ENCODE data around the gene FAM83G.
A peak's percentile ranks its signal among the peaks of the same experiment; 100 is the strongest.

The FAM83G gene

GRCh38 chr17:18987230-18987610, 17.3 kb downstream of the FAM83G start:
- DNase-seq (ENCODE audit: low read depth): no peak

GRCh38 chr17:18986541-18987229, 17.9 kb downstream of the FAM83G start:
- no peak for DNase-seq (ENCODE audit: low read depth)

- DNase-seq (ENCODE audit: low read depth): no peak
Measured at GRCh38 chr17:18985475-18985874, 19.1 kb downstream of the FAM83G start.

DNA sequence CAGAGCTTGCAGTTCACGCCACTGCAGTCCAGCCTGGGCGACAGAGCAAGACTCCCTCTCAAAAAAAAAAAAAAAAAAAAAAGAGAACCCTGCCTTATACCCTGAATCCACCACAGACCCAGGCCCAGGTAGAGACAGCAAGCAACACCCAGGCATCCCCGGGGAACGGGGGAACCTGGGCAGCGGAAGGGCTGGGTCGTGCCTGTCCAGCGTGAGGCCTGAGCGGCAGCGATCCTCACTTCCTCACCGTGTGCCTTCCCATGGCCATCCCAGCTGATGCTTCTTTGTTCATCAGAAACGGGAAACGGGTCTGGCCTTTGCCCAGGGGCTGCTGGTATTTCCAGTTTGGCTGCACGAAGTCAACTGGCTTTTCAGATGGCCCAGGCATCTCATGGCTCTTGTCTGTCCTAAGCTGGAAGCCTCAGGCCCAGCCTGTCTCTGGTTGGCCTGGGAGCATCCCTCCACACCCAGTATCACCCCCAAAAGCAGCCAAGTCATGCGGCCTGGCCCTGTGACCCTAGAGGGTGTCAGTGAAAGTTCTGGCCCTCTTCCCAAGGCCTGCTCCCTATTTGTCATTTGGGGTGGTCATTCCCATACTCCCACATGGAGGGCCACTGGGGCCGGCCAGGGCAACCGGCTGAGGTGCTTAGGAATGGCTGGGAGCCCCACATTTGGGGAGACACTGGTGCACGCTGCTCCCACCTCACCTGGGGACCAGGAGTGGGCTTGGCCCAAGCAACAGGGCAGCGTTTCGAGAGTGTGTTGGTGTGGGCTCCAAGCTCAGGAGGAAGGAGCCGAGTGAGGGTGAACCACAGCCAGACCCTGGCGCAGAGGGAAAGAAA, 20.1 kb downstream of the FAM83G start:
- no peak for DNase-seq (ENCODE audit: low read depth)

DNA sequence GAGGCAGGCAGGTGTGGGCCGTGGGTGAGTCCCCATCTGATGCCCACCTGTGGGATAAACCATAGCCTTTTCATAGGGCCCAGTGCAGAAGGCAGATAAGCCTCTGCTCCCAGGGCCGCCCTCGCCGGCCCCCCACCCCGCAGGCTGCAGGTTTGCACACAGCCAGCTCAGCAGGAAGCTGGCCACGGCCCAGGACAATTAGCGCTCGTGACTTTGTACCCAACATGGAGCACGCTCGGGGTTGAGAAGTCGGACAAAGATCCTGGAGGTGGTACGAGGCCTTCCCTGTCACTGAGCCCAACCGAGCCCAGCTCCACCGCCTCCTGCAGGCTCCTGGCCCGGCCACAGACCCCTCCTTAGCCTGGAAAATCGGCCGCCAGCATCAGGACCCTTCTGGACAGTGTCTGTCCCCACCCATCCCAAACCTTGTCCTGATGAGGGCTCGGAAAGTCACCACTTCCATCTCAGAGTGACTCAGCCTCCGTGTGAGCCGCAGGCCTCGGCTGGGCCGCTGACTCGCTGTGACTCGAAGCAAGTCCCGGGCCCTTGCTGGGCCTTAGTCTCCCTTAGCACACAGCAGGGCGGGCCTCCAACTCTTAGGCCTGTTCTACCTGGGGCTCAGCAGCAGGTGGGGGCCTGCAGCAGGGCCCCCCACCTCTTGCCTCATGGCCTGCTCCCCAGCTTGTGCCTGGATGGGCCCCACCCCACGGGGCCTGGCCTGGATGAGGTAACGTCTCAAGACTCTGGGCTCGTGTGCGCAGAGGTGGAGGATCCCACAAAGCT, 22.7 kb downstream of the FAM83G start:
- DNase-seq (ENCODE audit: low read depth): no peak

GRCh38 chr17:18981335-18981641, 23.3 kb downstream of the FAM83G start:
- no peak for DNase-seq (ENCODE audit: low read depth)

- DNase-seq (ENCODE audit: low read depth): no peak
Measured at GRCh38 chr17:18980682-18981334, 23.8 kb downstream of the FAM83G start.

DNA sequence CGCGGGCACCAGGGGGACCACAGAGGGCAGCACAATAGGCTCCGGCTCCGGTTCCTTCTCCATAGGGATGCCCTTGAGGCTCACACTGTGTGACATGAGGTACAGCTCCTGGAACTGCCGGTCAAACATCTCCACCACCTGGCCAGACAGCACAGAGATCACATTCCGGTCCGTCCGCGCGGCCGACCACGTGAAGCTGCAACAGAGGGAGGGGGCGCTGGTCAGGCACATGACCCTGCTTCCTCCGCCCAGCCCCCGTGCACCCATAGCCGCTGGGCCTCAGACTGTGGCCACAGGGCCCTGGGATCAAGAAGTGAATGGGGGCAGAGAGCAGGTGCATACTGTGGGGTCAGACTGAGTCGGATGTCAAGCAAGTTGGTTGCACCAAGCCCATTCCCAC, 25.9 kb downstream of the FAM83G start:
- no peak for DNase-seq (ENCODE audit: low read depth)

GRCh38 chr17:18978050-18978449, 26.5 kb downstream of the FAM83G start:
- DNase-seq (ENCODE audit: low read depth): no peak

GRCh38 chr17:18977646-18978045, 26.9 kb downstream of the FAM83G start:
- DNase-seq (ENCODE audit: low read depth): no peak

- no peak for DNase-seq (ENCODE audit: low read depth)
Measured at GRCh38 chr17:18977021-18977420, 27.5 kb downstream of the FAM83G start.

GRCh38 chr17:18976201-18976600, 28.4 kb downstream of the FAM83G start:
- DNase-seq (ENCODE audit: low read depth): no peak

DNA sequence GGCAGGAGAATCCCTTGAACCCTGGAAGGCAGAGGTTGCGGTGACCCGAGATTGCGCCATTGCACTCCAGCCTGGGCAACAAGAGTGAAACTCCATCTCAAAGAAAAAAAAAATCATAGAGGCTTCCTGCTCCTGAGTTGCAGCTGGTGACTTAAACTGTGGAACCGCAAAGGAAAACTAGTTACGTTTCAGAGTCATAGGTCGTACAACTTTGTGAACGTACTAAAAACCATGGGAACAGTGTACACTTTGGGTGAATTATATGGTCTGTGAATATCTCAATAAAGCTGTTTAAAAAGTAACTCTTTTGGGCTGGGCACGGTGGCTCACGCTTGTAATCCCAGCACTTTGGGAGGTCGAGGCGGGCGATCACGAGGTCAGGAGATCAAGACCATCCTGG, 29.0 kb downstream of the FAM83G start:
- no peak for DNase-seq (ENCODE audit: low read depth)

GRCh38 chr17:18974407-18975149, 30.0 kb downstream of the FAM83G start:
- peak; percentile 49 for DNase-seq (ENCODE audit: low read depth)

DNA sequence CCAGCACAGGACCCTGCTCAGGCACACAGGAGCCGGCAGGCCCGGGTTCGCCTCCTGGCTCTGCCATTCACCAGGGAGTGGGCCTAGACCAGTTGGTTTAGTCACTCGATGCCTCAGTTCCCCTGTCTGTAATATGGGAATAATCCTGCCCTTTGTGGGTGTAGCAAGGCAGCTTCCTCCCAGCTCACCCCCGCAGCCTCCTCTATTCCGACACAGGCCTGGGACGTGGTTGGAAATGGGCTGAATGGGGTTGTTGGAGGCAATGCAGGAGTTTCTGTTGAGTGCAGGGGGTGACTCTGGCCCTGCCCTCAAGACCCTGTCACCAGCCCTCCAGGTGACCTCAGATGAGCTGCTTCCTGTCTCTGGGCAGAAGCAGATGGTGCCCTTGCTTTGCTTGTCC, 32.8 kb downstream of the FAM83G start:
- no peak for DNase-seq (ENCODE audit: low read depth)

DNA sequence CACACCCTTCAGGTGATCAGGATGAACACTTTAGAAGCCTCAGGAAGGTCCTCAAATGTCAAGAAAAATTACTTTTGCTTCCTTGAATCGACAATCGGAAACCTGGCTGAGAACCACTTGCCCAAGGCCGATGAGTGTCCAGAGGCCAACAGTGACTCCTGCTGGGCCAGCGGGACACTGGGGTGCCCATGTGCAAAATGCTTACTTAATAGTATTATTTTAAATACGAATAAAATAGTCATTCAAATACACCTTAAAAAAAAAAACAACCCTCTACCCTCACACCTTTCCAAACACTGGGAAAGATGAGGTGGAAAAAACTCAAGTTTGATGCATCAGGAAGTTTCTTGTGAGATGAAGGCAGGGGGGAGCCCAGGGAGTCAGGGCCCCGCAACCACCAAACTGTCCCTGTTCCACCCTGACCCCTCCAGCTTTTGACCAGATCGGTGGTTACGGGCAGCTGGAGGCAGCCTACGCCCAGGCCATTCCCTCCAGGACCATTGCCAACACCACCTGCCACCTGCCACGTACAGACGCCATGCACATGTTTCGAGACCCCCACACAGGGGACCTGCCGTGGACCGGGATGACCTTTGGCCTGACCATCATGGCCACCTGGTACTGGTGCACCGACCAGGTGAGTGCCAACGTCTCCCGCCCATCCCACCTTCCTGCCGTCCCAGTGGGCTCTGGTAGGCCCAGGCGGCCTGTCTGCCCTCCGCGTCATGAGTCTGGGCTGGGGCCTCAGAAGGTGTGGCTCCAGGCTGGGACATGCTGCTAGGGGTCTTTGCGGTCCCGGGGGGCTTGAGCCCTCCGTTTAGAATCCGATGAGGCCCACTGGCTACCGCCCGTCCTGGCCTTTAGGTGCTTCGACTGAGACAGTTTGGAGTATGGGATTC, 33.7 kb downstream of the FAM83G start:
- DNase-seq (ENCODE audit: low read depth): no peak

- no peak for DNase-seq (ENCODE audit: low read depth)
Measured at GRCh38 chr17:18968945-18969887, 35.3 kb downstream of the FAM83G start.

GRCh38 chr17:18968345-18968744, 36.2 kb downstream of the FAM83G start:
- DNase-seq (ENCODE audit: low read depth): no peak

DNA sequence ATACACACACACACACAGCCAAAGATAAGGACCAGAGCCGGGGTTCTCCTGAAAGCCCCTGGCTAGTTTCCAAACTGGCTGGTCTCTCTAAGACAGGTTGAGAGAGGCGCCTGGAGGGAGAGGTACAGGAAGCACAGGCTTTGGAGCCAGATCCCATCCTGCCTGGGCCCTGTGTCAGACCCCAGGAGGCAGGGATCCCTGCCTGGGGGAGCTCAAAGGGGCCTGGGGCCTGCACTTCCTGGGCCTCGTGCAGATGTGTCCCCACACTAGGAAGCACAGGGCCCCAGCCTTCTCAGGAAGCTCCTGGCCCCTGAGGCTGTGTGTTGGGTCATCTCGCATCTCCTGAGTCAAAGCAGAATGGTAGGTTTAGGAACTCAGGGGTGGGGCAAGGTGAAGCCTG, 36.6 kb downstream of the FAM83G start:
- DNase-seq (ENCODE audit: low read depth): no peak

Measured in activated T-cell treated with anti-CD3 and anti-CD28 coated beads for 48 hours (primary cell).